Activated T-cell treated with anti-CD3 and anti-CD28 coated beads, Interleukin-2, amount 50 U/mL, for 4 hours (primary cell): ENCODE measurements around the gene ZEB2. TPM values are rescaled to one million over a fixed set of nuclear protein-coding genes. Genes with fewer than 3 reads are reported as not detected.

Experiments
- ATAC-seq, 2 donors: fragments of 200-7000 bp; cut with Tn5 transposase; one replicate each; pipeline ENCODE4 v1.10.0; 2021
- DNase-seq: peaks from one replicate; pipeline ENCODE4 v3.0.0-alpha.2; 2020
- H3K27me3 Mint-ChIP-seq: one replicate; pipeline ENCODE4 v1.8.0; 2021; ENCODE audit warnings: low read depth, mixed read lengths
- H3K36me3 Mint-ChIP-seq: one replicate; pipeline ENCODE4 v1.8.0; 2022; ENCODE audit warnings: mixed read lengths; ENCODE audit not compliant: insufficient read depth
- H3K4me1 Mint-ChIP-seq: one replicate; pipeline ENCODE4 v1.8.0; 2021; ENCODE audit warnings: low read depth, mixed read lengths
- H3K4me3 Mint-ChIP-seq: one replicate; pipeline ENCODE4 v1.8.0; 2021; ENCODE audit warnings: mild to moderate bottlenecking, moderate library complexity, mixed read lengths
- H3K9me3 Mint-ChIP-seq: one replicate; pipeline ENCODE4 v1.8.0; 2021; ENCODE audit warnings: mixed read lengths
- total RNA-seq, 3 donors: library from RNA; stranded (reverse); gene quantifications; one replicate each; pipeline ENCODE4 v1.2.1, GENCODE V29; 2021

Gene ZEB2
- total RNA-seq, 3 donors from 2014 or later, result 14.4 to 35.9 (median 25.1) TPM

DNA sequence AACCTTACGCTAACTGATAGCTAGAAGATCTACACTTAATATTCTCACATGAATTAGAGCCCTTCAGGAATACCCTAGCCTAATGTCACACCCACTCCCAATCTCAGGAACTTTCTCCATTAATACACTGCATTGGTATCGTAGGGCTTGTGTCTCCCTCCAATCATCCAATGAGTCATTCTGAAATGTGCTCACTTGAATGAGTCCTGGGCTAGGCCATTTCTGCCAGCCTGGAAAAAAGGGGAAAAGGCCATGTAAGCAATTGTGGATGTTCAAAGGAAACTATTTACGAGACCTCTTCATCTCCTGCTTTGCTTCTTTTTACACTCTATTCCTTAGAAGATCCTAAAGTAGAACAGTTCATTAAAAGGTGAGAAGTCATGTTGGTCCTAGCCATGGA is 18.8 kb downstream of the ZEB2 start:
- Mint-ChIP-seq H3K4me3 (no peak overlapping the region), H3K36me3 (peaks cover 1% of the 10 kb centered on the region), H3K4me1 (peaks cover 20% of the 10 kb centered on the region), H3K27me3 (peaks cover 2% of the 10 kb centered on the region), H3K9me3 (no peaks in the 10 kb centered on the region)
- no peak for ATAC-seq
- DNase-seq, result no peak

DNA sequence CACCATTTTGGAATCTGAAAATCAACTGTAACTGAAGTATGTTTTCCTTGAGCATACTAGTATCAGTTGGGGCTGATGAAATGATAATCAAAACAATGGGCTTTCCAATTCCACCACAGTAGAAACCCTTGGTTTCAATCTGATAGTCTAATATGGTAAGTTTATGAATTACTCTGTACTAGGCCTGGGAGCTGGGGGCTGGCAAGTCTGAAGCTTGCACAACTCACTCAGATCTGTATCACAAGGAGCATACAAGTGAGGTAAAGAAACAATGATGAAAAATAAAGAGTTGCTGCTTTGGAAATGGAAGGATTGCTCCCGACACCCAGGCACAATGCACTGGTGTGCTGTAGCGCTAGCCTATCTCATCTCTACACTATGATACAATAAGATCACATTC is 19.4 kb downstream of the ZEB2 start:
- H3K9me3 Mint-ChIP-seq, result no peaks in the 10 kb centered on the region
- peaks cover 23% of the 10 kb centered on the region for H3K4me1 Mint-ChIP-seq
- ATAC-seq, result peak; percentile 46 to 48
- H3K27me3 Mint-ChIP-seq, result peaks cover 2% of the 10 kb centered on the region
- peaks cover 1% of the 10 kb centered on the region for H3K36me3 Mint-ChIP-seq
- H3K4me3 Mint-ChIP-seq, result no peak overlapping the region
- DNase-seq, result no peak

DNA sequence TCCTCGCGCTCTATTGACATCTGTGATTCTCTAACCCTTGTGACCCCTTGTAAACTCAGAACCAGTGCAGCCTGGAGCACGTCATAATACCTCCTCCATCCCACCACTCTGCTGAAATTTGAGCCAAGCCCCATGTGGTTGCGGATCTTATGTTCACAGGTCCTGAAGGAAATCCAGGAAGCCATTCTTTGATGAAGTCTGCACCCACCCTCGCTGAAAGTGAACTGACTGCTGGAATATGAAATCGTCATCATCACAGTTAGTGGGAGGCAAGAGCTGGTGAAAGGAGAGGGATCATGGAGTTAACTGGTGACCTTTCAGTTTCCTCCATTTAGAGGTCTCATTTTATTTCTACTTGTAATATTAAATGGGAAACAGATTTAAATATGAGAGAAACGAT is 21.6 kb downstream of the ZEB2 start:
- DNase-seq (no peak), ATAC-seq (no peak)
- H3K27me3 Mint-ChIP-seq, result no peaks in the 10 kb centered on the region
- H3K9me3 Mint-ChIP-seq, result no peaks in the 10 kb centered on the region
- peaks cover under 1% of the 10 kb centered on the region for H3K36me3 Mint-ChIP-seq
- no peak overlapping the region for H3K4me3 Mint-ChIP-seq
- peaks cover 17% of the 10 kb centered on the region for H3K4me1 Mint-ChIP-seq

DNA sequence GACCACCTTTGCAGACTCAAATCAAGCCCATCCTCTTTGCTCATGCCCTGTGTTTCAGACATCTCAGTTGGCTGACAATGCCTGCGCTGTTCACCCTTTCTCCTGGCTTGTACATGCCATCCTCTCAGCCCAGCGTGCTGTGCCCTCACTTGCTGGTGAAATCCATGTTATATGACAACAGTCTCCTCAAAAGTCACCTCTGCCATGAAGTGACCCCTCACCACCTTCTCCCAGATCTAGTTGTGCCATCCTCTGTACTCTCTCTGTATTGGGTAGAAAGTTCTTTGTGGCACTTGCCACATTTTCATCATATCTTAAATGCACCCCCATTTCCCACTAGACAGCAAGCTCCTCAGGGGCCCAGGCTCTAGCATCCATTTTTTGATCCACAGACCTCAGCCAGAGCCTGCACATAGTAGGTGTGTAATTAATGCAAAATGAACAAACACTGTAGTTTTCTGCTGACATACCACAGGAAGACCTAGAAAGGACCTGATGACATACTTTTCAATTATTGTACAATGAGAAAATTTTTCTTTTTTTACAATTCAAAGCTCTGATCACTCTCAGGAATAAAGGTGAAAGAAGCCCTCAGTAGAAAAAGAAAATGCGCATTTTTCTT is 22.8 kb downstream of the ZEB2 start:
- H3K36me3 Mint-ChIP-seq, result peaks cover 2% of the 10 kb centered on the region
- H3K27me3 Mint-ChIP-seq, result no peaks in the 10 kb centered on the region
- peaks cover 28% of the 10 kb centered on the region for H3K4me1 Mint-ChIP-seq
- H3K9me3 Mint-ChIP-seq, result no peaks in the 10 kb centered on the region
- no peak for ATAC-seq
- no peak overlapping the region for H3K4me3 Mint-ChIP-seq
- DNase-seq, result no peak

DNA sequence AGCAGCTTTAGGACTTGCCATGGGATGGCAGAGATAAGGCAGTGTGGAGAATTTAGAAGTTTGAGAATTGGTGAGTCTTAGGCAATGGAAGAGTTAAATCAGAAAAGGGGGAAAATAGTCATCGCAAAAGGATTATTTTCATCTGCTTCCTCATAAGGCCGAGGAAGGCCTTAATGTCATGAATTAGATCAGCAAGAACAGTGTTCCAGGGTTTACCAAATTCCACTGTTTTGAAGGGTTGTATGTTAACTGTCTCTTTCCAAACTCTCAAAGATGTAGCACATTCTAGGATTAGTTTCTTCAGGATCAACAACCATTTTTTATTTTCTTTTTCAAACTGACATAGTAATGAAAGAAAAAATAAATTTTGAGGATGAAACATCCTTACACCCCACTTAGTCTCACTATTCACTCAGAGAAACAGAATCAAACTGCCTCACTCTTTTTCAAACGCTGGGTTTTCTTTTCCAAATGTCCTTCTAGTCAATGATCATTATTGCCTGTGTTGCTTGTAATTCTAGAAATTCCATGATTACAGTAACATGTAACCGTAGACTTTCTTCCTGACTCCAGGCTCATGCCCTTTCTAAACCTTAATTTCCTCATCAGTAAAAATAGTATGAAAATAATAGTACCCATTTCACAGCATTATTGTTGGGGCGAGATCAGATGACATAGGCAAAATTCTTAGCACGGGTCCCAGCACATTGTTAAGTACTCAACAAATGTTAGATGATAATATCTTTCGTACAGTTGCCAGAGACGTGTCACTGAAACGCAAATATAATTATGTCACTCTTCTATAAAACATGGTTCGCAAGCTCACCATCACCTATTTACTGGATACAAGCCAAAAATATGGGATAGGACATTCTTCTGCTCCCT is 23.6 kb downstream of the ZEB2 start:
- Mint-ChIP-seq H3K27me3 (no peaks in the 10 kb centered on the region), H3K4me1 (peaks cover 35% of the 10 kb centered on the region), H3K36me3 (peaks cover 4% of the 10 kb centered on the region), H3K9me3 (no peaks in the 10 kb centered on the region), H3K4me3 (no peak overlapping the region)
- DNase-seq (no peak), ATAC-seq (no peak)

DNA sequence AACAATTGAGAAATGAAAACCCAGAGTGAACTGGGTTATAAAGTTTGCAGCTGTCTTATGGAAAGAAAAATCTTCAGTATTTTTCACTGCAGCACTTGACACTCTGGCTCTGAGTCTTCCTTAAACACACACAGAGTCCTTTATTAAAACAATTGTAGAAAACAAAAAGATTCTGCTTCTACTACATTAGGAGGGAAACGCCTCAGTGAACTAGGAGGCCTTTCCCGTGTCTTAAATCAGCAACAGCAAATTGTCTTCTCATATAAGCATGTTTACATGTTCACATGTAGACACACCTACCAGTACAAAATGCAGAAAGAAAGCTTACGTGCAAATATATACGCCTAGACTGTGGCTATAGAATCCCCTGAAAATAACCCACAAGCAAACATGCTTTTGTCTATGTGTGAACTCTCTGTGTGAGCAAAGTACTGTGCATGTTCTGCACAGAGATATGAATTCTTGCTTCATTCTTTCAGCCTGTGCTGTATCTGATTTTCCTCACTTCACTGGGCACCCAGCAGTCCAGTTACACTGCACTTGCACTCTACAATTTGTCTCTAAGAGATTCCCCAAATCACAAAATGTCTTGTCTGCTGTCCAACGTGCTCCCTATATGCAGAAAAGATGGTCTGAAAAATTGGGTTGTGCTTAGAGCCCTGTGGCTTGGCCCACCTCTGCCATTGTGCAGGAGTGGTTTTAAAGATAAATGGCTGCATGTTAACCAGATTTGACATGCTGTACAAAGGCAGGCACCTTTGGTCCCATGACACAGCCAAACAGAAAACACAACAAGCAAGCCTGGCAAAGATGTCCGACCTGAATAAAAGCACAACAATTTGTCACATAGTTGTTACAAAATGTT is 24.5 kb downstream of the ZEB2 start:
- no peaks in the 10 kb centered on the region for H3K9me3 Mint-ChIP-seq
- DNase-seq (no peak), ATAC-seq (no peak)
- H3K4me1 Mint-ChIP-seq, result peaks cover 37% of the 10 kb centered on the region
- H3K4me3 Mint-ChIP-seq, result no peak overlapping the region
- H3K27me3 Mint-ChIP-seq, result no peaks in the 10 kb centered on the region
- peaks cover 4% of the 10 kb centered on the region for H3K36me3 Mint-ChIP-seq

DNA sequence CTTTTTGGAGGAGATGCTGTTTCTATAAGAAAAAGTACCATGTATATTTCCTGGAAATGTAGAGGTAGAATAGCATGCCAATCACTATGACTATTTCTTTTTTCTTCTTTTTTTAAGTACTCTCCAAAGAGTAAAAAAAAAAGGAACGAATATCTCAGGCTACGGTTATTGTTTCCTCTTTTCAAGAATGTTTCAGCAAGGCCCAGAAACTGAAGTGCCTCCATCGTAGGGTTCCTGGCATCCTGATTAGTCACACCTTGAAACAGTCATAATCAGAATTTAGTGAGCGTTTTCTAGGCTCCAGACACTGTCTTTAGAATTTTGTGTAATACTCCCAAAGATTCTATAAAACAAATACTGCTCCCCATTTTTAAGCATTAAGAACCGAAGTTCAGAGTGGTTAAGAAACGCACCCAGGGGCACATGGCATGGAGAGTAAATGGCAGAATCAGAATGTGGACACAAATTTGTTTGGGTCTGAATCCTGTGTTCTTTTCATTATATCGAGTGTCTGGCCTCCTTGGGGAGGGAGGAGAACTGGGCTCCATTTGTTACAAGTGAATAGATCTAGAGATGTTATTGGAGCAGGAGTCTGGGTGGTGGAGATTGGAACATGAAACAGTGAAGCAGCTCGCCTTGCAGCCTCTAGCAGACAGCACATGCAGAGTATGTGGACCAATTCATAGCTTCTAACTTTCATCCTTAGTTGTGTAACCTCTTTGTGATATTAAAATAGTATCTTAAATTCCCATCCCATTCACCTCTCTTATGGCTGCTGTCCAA is 26.7 kb downstream of the ZEB2 start:
- Mint-ChIP-seq H3K36me3 (peaks cover 4% of the 10 kb centered on the region), H3K9me3 (no peaks in the 10 kb centered on the region), H3K4me3 (no peak overlapping the region), H3K27me3 (no peaks in the 10 kb centered on the region), H3K4me1 (peaks cover 45% of the 10 kb centered on the region)
- ATAC-seq (peak; percentile 27 to 46), DNase-seq (no peak)

DNA sequence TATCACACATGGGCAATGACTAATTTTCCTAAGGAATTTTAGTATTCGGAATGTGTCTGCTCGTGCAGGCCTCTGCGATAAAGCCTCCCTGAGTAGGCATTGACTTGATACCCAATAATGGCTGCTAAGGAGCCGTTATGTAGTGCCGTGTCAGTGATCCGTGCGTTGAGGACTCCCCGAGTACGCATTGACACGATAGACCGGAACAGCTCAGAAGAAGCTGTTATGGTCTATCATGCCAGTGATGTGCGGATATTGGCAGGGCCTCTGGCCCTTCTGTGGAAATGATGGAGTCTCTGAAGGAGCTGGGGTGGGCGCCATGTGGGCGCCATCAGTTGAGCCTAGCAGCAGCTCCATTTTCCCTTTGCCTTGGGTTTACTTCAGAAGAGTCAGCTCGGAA is 29.1 kb downstream of the ZEB2 start:
- DNase-seq (no peak), ATAC-seq (no peak)
- Mint-ChIP-seq H3K4me1 (peaks cover 42% of the 10 kb centered on the region), H3K36me3 (peaks cover 4% of the 10 kb centered on the region), H3K9me3 (no peaks in the 10 kb centered on the region), H3K27me3 (no peaks in the 10 kb centered on the region), H3K4me3 (no peak overlapping the region)

DNA sequence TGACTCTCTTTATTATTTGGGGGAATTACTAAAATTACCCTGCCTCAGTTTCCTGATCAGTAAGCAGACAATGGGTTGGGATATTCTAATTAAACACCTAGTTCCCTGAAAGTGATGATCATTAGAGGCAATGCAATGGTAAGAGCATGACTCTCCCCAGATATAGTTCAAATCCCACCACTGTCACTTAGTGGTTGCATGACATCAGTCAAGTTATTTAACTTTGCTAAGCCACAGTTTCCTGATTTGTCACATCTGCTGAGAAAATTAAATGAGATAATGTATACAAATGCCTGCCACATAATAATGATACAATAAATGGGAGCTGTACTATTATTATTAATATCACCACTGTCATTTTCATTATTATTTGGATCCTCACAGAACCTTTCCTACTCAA is 29.9 kb downstream of the ZEB2 start:
- Mint-ChIP-seq H3K27me3 (no peaks in the 10 kb centered on the region), H3K36me3 (peaks cover 5% of the 10 kb centered on the region), H3K4me1 (peaks cover 38% of the 10 kb centered on the region), H3K9me3 (no peaks in the 10 kb centered on the region), H3K4me3 (no peak overlapping the region)
- DNase-seq (no peak), ATAC-seq (peak; percentile 58 to 74)

DNA sequence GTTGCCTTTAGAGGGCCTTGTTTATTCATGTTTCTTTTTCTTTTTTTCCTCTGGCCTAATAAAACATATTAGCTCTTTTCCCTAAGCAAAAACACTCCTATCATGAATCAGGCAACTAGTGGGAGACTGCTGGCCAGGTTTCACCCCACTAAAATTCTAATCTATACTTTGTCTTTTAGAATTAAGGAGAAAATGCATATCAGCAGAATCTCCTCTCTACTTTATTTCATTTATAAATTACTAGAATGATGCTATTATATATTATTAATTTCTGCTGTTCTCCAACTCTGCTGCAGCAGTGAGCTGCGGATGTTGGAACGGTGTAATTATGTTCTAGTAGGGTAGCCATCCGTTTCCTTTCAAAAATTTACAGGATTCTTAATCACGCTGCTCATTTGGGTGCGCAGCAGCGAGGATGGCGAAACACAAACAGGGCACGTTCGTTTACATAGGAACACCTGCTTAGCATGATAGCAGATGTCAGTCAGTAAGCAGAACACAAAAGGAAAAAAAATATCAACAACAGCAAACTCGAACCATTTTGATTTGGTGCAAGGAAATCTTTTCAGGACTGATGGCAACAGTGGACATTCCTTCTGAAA is 30.5 kb downstream of the ZEB2 start:
- Mint-ChIP-seq H3K36me3 (peaks cover 5% of the 10 kb centered on the region), H3K9me3 (no peaks in the 10 kb centered on the region), H3K4me1 (peaks cover 36% of the 10 kb centered on the region), H3K27me3 (no peaks in the 10 kb centered on the region), H3K4me3 (no peak overlapping the region)
- no peak for DNase-seq
- ATAC-seq, result no peak

DNA sequence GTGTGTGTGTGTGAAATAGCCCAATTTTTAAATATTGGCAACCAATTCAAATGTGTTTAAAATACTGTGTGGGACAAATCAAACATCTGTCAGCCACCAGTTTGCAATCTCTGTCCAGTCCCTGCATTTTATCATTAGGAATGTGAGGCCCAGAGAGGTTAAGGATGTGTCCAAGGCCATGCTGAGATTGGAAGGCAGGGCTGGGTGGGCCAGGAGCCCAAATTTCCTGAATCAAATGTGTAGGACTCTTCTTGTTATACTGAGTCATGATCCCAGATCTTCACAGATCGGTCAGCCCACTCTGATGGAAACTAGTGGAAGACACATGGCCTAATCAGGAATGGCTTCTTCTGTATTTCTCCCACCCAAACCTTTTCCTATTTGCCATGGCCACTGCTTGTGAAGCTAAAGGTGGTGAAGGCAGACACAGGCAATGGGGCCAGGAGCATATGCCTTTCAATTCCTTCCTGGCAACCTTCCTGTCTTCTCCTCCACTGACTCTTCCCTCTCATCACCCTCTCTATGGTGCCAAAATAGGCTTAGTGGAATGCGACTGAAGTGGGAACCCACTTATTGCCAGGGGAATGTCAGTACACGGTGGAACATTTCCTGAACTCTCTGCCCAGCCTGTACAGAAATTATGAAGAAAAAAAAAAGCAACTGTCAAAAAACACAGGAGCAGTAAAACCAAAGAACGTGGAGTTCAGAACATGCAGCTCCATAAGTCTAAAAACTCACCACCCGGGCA is 35.5 kb downstream of the ZEB2 start:
- ATAC-seq, result no peak
- peaks cover 1% of the 10 kb centered on the region for H3K36me3 Mint-ChIP-seq

DNA sequence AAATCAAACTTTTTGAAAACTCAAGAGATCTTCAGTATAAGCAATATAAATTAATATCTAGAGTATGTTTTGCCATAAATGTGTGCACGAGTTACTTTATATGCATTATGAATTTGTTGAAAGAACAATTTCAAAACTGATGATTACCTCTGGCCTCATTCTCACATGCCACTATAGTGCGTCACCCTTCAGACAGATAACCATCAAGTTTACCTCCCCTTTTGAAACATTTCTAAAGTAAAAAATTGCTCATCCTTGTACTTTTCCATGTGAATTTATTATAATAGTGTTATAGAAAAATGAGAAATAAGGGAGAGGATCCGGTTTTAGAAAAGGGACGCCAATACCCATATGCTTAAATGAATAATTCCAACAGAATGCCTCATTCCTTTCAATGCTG is 38.3 kb downstream of the ZEB2 start:
- no peaks in the 10 kb centered on the region for H3K9me3 Mint-ChIP-seq
- H3K4me1 Mint-ChIP-seq, result peaks cover 17% of the 10 kb centered on the region
- H3K36me3 Mint-ChIP-seq, result peaks cover 1% of the 10 kb centered on the region
- ATAC-seq, result peak in 1 of 2 donors; percentile 34
- H3K27me3 Mint-ChIP-seq, result no peaks in the 10 kb centered on the region
- DNase-seq, result no peak
- H3K4me3 Mint-ChIP-seq, result no peak overlapping the region

More for the DNA sequence above, 35.5 kb downstream of the ZEB2 start:
- H3K27me3 Mint-ChIP-seq, result no peaks in the 10 kb centered on the region
- no peak for DNase-seq
- no peak overlapping the region for H3K4me3 Mint-ChIP-seq
- no peaks in the 10 kb centered on the region for H3K9me3 Mint-ChIP-seq
- peaks cover 12% of the 10 kb centered on the region for H3K4me1 Mint-ChIP-seq

DNA sequence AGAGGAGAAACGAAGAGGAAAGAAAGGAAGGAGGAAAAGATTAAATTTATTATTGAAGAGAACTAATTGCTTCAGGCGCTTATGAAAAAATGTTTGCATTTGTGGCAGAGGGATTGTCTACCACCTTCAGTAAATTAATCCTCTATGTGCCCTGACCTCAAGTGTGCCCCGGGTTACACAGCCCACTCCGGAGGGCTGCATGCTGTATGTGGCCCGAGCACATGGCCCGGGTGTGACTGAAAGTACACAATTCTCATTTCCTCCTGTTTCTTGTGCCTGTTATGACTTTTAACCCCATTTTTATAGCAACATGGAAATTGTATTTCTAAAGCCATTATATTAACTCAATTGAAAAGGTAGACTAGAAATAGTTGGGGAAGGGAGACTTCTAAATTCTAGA is 38.8 kb downstream of the ZEB2 start:
- H3K9me3 Mint-ChIP-seq, result no peaks in the 10 kb centered on the region
- H3K27me3 Mint-ChIP-seq, result no peaks in the 10 kb centered on the region
- H3K36me3 Mint-ChIP-seq, result peaks cover 1% of the 10 kb centered on the region
- peaks cover 18% of the 10 kb centered on the region for H3K4me1 Mint-ChIP-seq
- H3K4me3 Mint-ChIP-seq, result no peak overlapping the region
- DNase-seq (no peak), ATAC-seq (no peak)
